Lower lobe of right lung (tissue), 2 donors: Measurements from ENCODE around the gene SLC33A1. TPM values are rescaled to one million over a fixed set of nuclear protein-coding genes. Genes with fewer than 3 reads are reported as not detected.
A peak's percentile ranks its signal among the peaks of the same experiment; 100 is the strongest.
"Not testable (repeated sequence)": the region's sequence is repeated elsewhere in the genome, so short reads cannot be mapped to it uniquely, and the experiment has no call there.

Experiments
- ATAC-seq, 2 donors: fragments of 200-7000 bp; cut with Tn5 transposase; one replicate each; pipeline ENCODE4 v1.9.1; 2020 to 2022; ENCODE audit warnings: mild to moderate bottlenecking in 2 of 2, moderate library complexity in 2 of 2
- DNase-seq: peaks from one replicate; pipeline ENCODE4 v3.0.0-alpha.2; 2020
- H3K27ac ChIP-seq: fragments of 200-600 bp; one replicate; pipeline ENCODE4 v1.8.0; 2022
- H3K27me3 ChIP-seq: fragments of 200-600 bp; one replicate; pipeline ENCODE4 v1.8.0; 2022; ENCODE audit warnings: low read depth
- H3K36me3 ChIP-seq: fragments of 200-600 bp; one replicate; pipeline ENCODE4 v1.8.0; 2022; ENCODE audit warnings: mild to moderate bottlenecking
- H3K4me1 ChIP-seq: fragments of 200-600 bp; one replicate; pipeline ENCODE4 v1.8.0; 2022
- H3K4me3 ChIP-seq: fragments of 200-600 bp; one replicate; pipeline ENCODE4 v1.8.0; 2022; ENCODE audit warnings: mild to moderate bottlenecking
- H3K9me3 ChIP-seq: fragments of 200-600 bp; one replicate; pipeline ENCODE4 v1.8.0; 2022
- intact Hi-C: fragments of 100-400 bp; cut with DNase I; formaldehyde crosslinking; loops from one replicate; pipeline ENCODE4 v1.11.0; 2022
- total RNA-seq: library from RNA; stranded (reverse); fragmentation: NEBNext Ultra II Directional; extraction: Animal tissue kit (Norgen Biotek cat#: 25700); gene quantifications from one replicate; pipeline ENCODE4 v1.2.1, GENCODE V29; 2021
- TF ChIP-seq, protein P1 (sequence below): fragments of 200-600 bp; IDR thresholded peaks from one replicate; pipeline ENCODE4 v1.8.0; 2022; ENCODE audit warnings: antibody characterized with exemption, mild to moderate bottlenecking
- donor health status: DM: no; HTN: yes; CAD: no; lungs with severe emphysema.

The SLC33A1 gene
- total RNA-seq, 1 donor from 2014 or later = 33.9 TPM

GRCh38 chr3:155859859-155860258 lies 5.6 kb upstream of the SLC33A1 start:
- no peaks in the 10 kb centered on the region for H3K36me3 ChIP-seq
- ATAC-seq = no peak
- H3K9me3 ChIP-seq = no peaks in the 10 kb centered on the region
- no peaks in the 10 kb centered on the region for H3K4me1 ChIP-seq
- no peak overlapping the region for H3K4me3 ChIP-seq
- no peak overlapping the region for H3K27ac ChIP-seq
- no peaks in the 10 kb centered on the region for H3K27me3 ChIP-seq
- no peak for DNase-seq
- intact Hi-C loops = no loop called here
- TF ChIP-seq, protein P1, sequence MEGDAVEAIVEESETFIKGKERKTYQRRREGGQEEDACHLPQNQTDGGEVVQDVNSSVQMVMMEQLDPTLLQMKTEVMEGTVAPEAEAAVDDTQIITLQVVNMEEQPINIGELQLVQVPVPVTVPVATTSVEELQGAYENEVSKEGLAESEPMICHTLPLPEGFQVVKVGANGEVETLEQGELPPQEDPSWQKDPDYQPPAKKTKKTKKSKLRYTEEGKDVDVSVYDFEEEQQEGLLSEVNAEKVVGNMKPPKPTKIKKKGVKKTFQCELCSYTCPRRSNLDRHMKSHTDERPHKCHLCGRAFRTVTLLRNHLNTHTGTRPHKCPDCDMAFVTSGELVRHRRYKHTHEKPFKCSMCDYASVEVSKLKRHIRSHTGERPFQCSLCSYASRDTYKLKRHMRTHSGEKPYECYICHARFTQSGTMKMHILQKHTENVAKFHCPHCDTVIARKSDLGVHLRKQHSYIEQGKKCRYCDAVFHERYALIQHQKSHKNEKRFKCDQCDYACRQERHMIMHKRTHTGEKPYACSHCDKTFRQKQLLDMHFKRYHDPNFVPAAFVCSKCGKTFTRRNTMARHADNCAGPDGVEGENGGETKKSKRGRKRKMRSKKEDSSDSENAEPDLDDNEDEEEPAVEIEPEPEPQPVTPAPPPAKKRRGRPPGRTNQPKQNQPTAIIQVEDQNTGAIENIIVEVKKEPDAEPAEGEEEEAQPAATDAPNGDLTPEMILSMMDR = peak; percentile 16

DNA sequence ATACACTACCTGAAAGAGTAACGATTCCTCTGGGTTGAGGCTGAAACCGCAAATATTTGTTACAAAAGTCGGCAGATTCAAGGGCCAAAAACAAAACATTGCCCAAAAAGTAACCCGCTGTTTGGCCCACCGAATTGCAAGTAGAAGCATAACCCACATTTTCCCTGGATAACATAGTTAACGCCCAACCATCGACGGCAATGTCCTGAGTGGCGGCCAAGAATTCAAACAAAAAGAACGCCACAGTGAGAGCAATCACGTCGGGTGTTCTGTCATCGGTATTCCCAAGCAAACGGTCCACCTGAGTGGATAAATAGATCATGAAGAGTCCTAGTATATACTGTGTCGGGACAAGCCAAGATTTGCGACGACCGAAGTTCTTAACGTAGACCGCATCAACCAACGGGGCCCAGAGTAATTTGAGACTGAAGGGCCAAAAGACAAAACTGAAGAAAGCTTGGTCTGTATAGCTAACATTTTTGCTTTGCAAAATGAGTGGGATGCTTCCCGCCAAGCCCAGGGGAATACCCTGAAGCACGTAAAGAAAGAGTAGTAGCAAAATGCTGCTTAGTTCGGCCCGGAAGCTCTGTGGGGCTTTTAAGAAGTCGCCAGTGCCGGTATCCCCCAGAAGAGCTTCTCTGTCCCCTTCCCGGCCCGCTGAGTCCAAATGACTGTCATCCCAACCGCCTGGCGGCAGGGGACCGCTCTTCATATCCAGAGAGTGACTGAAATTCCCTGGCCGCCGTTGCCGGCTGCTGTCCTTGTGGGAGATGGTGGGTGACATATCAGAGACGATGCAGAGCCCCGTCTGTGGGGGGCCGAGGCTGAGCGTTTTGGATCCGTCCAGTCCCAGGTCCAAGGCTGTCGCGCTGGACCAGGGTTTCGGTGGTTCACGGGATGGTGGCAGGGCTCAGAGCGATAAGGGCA lies 750 bp downstream of the SLC33A1 start:
- H3K27ac ChIP-seq = peak overlapping the region; percentile 93
- intact Hi-C loops = no loop called here

GRCh38 chr3:155852341-155852740 lies 1.9 kb downstream of the SLC33A1 start:
- Histone ChIP-seq H3K27ac (no peak overlapping the region), H3K4me3 (peak overlapping the region; percentile 94), H3K4me1 (peaks cover 60% of the 10 kb centered on the region), H3K36me3 (peaks cover 19% of the 10 kb centered on the region), H3K27me3 (no peaks in the 10 kb centered on the region), H3K9me3 (no peaks in the 10 kb centered on the region)
- DNase-seq (no peak), ATAC-seq (no peak)
- intact Hi-C loops = no loop called here
- TF ChIP-seq, protein P1 = no peak

More for the DNA sequence above, 750 bp downstream of the SLC33A1 start:
- peak; percentile 62 for DNase-seq
- ATAC-seq = peak in 1 of 2 donors; percentile 11
- Histone ChIP-seq H3K4me3 (peak overlapping the region; percentile 94), H3K4me1 (peaks cover 49% of the 10 kb centered on the region), H3K9me3 (no peaks in the 10 kb centered on the region), H3K36me3 (peaks cover 10% of the 10 kb centered on the region), H3K27me3 (no peaks in the 10 kb centered on the region)
- TF ChIP-seq, protein P1 = no peak

GRCh38 chr3:155849404-155849803 lies 4.8 kb downstream of the SLC33A1 start:
- H3K27me3 ChIP-seq, H3K4me3 ChIP-seq, intact Hi-C loops, H3K9me3 ChIP-seq, ATAC-seq, H3K27ac ChIP-seq, DNase-seq: not testable (repeated sequence)
- Histone ChIP-seq H3K36me3 (peaks cover 19% of the 10 kb centered on the region), H3K4me1 (peaks cover 81% of the 10 kb centered on the region)

- no peak for DNase-seq
- Histone ChIP-seq H3K9me3 (no peaks in the 10 kb centered on the region), H3K4me3 (no peak overlapping the region), H3K27ac (no peak overlapping the region), H3K27me3 (no peaks in the 10 kb centered on the region), H3K36me3 (peaks cover 19% of the 10 kb centered on the region), H3K4me1 (peaks cover 78% of the 10 kb centered on the region)
- intact Hi-C loops = no loop called here
- TF ChIP-seq, protein P1 = no peak
- ATAC-seq = no peak
These were observed 6.2 kb downstream of the SLC33A1 start for GRCh38 chr3:155847993-155848392.

DNA sequence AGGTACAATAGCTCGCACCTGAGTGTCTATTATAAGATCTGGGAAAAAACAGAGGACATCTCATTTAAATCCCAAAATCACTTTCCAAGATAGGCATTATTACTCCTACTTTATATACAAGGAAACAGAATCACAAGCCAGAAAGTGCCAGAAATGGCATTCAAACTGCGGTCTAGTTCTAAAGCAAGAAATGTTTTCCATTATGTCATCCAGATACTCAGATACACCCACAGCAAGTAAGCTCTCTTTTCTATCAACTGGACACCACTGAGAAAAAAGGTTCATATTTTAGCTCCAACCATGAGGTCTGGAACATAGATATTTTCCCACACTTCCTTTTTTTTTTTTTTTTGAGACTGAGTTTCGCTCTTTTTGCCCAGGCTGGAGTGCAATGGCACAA lies 8.1 kb downstream of the SLC33A1 start:
- H3K36me3 ChIP-seq = peaks cover 19% of the 10 kb centered on the region
- no peak overlapping the region for H3K27ac ChIP-seq
- H3K9me3 ChIP-seq = no peaks in the 10 kb centered on the region
- DNase-seq = no peak
- no peak overlapping the region for H3K4me3 ChIP-seq
- ATAC-seq = no peak
- no peaks in the 10 kb centered on the region for H3K27me3 ChIP-seq
- TF ChIP-seq, protein P1 = no peak
- peaks cover 59% of the 10 kb centered on the region for H3K4me1 ChIP-seq
- intact Hi-C loops = no loop called here
